ENCODE measurements around the gene SLIT1.

SLIT1 gene

GRCh38 chr10:97057491-97058235, 128.1 kb downstream of the SLIT1 start:
- Histone ChIP-seq H3K27ac (ENCODE audit: low read length) (no peak overlapping the region), H3K4me1 (ENCODE audit: control insufficient read depth, insufficient read depth, low read length) (peaks cover 2% of the 10 kb centered on the region), H3K36me3 (ENCODE audit: control insufficient read depth in 2 of 2, insufficient read depth in 2 of 2, low read length in 2 of 2) (no peaks in the 10 kb centered on the region), H3K9me3 (ENCODE audit: control insufficient read depth in 2 of 2, low read length in 2 of 2) (no peaks in the 10 kb centered on the region), H3K4me3 (ENCODE audit: low read length in 2 of 2) (no peak overlapping the region), H3K9ac (ENCODE audit: low read length in 2 of 2) (no peak overlapping the region), H3K27me3 (ENCODE audit: control insufficient read depth in 1 of 2, insufficient read depth in 2 of 2, low read length in 2 of 2) (no peaks in the 10 kb centered on the region)

GRCh38 chr10:97056003-97056630, 129.6 kb downstream of the SLIT1 start:
- no peaks in the 10 kb centered on the region for H3K9me3 ChIP-seq (ENCODE audit: control insufficient read depth in 2 of 2, low read length in 2 of 2)
- peaks cover 2% of the 10 kb centered on the region for H3K4me1 ChIP-seq (ENCODE audit: control insufficient read depth, insufficient read depth, low read length)
- no peak overlapping the region for H3K27ac ChIP-seq (ENCODE audit: low read length)
- H3K27me3 ChIP-seq (ENCODE audit: control insufficient read depth in 1 of 2, insufficient read depth in 2 of 2, low read length in 2 of 2): no peaks in the 10 kb centered on the region
- H3K9ac ChIP-seq (ENCODE audit: low read length in 2 of 2): no peak overlapping the region
- no peaks in the 10 kb centered on the region for H3K36me3 ChIP-seq (ENCODE audit: control insufficient read depth in 2 of 2, insufficient read depth in 2 of 2, low read length in 2 of 2)
- H3K4me3 ChIP-seq (ENCODE audit: low read length in 2 of 2): no peak overlapping the region

- Histone ChIP-seq H3K4me3 (ENCODE audit: low read length in 2 of 2) (no peak overlapping the region), H3K4me1 (ENCODE audit: control insufficient read depth, insufficient read depth, low read length) (peaks cover 5% of the 10 kb centered on the region), H3K9me3 (ENCODE audit: control insufficient read depth in 2 of 2, low read length in 2 of 2) (no peaks in the 10 kb centered on the region), H3K27ac (ENCODE audit: low read length) (no peak overlapping the region), H3K36me3 (ENCODE audit: control insufficient read depth in 2 of 2, insufficient read depth in 2 of 2, low read length in 2 of 2) (no peaks in the 10 kb centered on the region), H3K27me3 (ENCODE audit: control insufficient read depth in 1 of 2, insufficient read depth in 2 of 2, low read length in 2 of 2) (peaks cover 0 to 6% of the 10 kb centered on the region in 2 donors), H3K9ac (ENCODE audit: low read length in 2 of 2) (no peak overlapping the region)
Measured at GRCh38 chr10:97053276-97053675, 132.5 kb downstream of the SLIT1 start.

GRCh38 chr10:97050956-97051496, 134.7 kb downstream of the SLIT1 start:
- no peaks in the 10 kb centered on the region for H3K9me3 ChIP-seq (ENCODE audit: control insufficient read depth in 2 of 2, low read length in 2 of 2)
- H3K9ac ChIP-seq (ENCODE audit: low read length in 2 of 2): no peak overlapping the region
- no peaks in the 10 kb centered on the region for H3K36me3 ChIP-seq (ENCODE audit: control insufficient read depth in 2 of 2, insufficient read depth in 2 of 2, low read length in 2 of 2)
- no peak overlapping the region for H3K4me3 ChIP-seq (ENCODE audit: low read length in 2 of 2)
- no peak overlapping the region for H3K27ac ChIP-seq (ENCODE audit: low read length)
- H3K27me3 ChIP-seq (ENCODE audit: control insufficient read depth in 1 of 2, insufficient read depth in 2 of 2, low read length in 2 of 2): peaks cover under 1 to 8% of the 10 kb centered on the region in 2 donors
- peaks cover 3% of the 10 kb centered on the region for H3K4me1 ChIP-seq (ENCODE audit: control insufficient read depth, insufficient read depth, low read length)

- H3K9me3 ChIP-seq (ENCODE audit: control insufficient read depth in 2 of 2, low read length in 2 of 2): no peaks in the 10 kb centered on the region
Measured at GRCh38 chr10:97050205-97050745, 135.5 kb downstream of the SLIT1 start.

GRCh38 chr10:97049670-97050069, 136.1 kb downstream of the SLIT1 start:
- Histone ChIP-seq H3K4me3 (ENCODE audit: low read length in 2 of 2) (no peak overlapping the region), H3K27ac (ENCODE audit: low read length) (no peak overlapping the region), H3K9me3 (ENCODE audit: control insufficient read depth in 2 of 2, low read length in 2 of 2) (peaks cover 0 to 3% of the 10 kb centered on the region in 2 donors), H3K27me3 (ENCODE audit: control insufficient read depth in 1 of 2, insufficient read depth in 2 of 2, low read length in 2 of 2) (peaks cover 2 to 8% of the 10 kb centered on the region in 2 donors), H3K9ac (ENCODE audit: low read length in 2 of 2) (no peak overlapping the region), H3K4me1 (ENCODE audit: control insufficient read depth, insufficient read depth, low read length) (peaks cover 3% of the 10 kb centered on the region), H3K36me3 (ENCODE audit: control insufficient read depth in 2 of 2, insufficient read depth in 2 of 2, low read length in 2 of 2) (no peaks in the 10 kb centered on the region)

More at GRCh38 chr10:97050205-97050745, 135.5 kb downstream of the SLIT1 start:
- H3K9ac ChIP-seq (ENCODE audit: low read length in 2 of 2): no peak overlapping the region
- H3K27me3 ChIP-seq (ENCODE audit: control insufficient read depth in 1 of 2, insufficient read depth in 2 of 2, low read length in 2 of 2): peaks cover 2 to 8% of the 10 kb centered on the region in 2 donors
- H3K27ac ChIP-seq (ENCODE audit: low read length): no peak overlapping the region
- peaks cover 3% of the 10 kb centered on the region for H3K4me1 ChIP-seq (ENCODE audit: control insufficient read depth, insufficient read depth, low read length)
- H3K36me3 ChIP-seq (ENCODE audit: control insufficient read depth in 2 of 2, insufficient read depth in 2 of 2, low read length in 2 of 2): no peaks in the 10 kb centered on the region
- no peak overlapping the region for H3K4me3 ChIP-seq (ENCODE audit: low read length in 2 of 2)

GRCh38 chr10:97048649-97049427, 136.9 kb downstream of the SLIT1 start:
- no peak overlapping the region for H3K27ac ChIP-seq (ENCODE audit: low read length)
- H3K9me3 ChIP-seq (ENCODE audit: control insufficient read depth in 2 of 2, low read length in 2 of 2): peaks cover 0 to 3% of the 10 kb centered on the region in 2 donors
- no peaks in the 10 kb centered on the region for H3K36me3 ChIP-seq (ENCODE audit: control insufficient read depth in 2 of 2, insufficient read depth in 2 of 2, low read length in 2 of 2)
- no peak overlapping the region for H3K9ac ChIP-seq (ENCODE audit: low read length in 2 of 2)
- H3K4me1 ChIP-seq (ENCODE audit: control insufficient read depth, insufficient read depth, low read length): peaks cover 3% of the 10 kb centered on the region
- H3K27me3 ChIP-seq (ENCODE audit: control insufficient read depth in 1 of 2, insufficient read depth in 2 of 2, low read length in 2 of 2): peaks cover 2 to 8% of the 10 kb centered on the region in 2 donors
- H3K4me3 ChIP-seq (ENCODE audit: low read length in 2 of 2): no peak overlapping the region

GRCh38 chr10:97047788-97048187, 138.0 kb downstream of the SLIT1 start:
- Histone ChIP-seq H3K36me3 (ENCODE audit: control insufficient read depth in 2 of 2, insufficient read depth in 2 of 2, low read length in 2 of 2) (no peaks in the 10 kb centered on the region), H3K27me3 (ENCODE audit: control insufficient read depth in 1 of 2, insufficient read depth in 2 of 2, low read length in 2 of 2) (peaks cover 2 to 8% of the 10 kb centered on the region in 2 donors), H3K27ac (ENCODE audit: low read length) (no peak overlapping the region), H3K4me3 (ENCODE audit: low read length in 2 of 2) (no peak overlapping the region), H3K4me1 (ENCODE audit: control insufficient read depth, insufficient read depth, low read length) (peaks cover 3% of the 10 kb centered on the region), H3K9ac (ENCODE audit: low read length in 2 of 2) (no peak overlapping the region), H3K9me3 (ENCODE audit: control insufficient read depth in 2 of 2, low read length in 2 of 2) (peaks cover 0 to 3% of the 10 kb centered on the region in 2 donors)

- no peak overlapping the region for H3K4me3 ChIP-seq (ENCODE audit: low read length in 2 of 2)
- peaks cover 3% of the 10 kb centered on the region for H3K4me1 ChIP-seq (ENCODE audit: control insufficient read depth, insufficient read depth, low read length)
- no peak overlapping the region for H3K9ac ChIP-seq (ENCODE audit: low read length in 2 of 2)
- peaks cover 0 to 3% of the 10 kb centered on the region in 2 donors for H3K9me3 ChIP-seq (ENCODE audit: control insufficient read depth in 2 of 2, low read length in 2 of 2)
- no peaks in the 10 kb centered on the region for H3K36me3 ChIP-seq (ENCODE audit: control insufficient read depth in 2 of 2, insufficient read depth in 2 of 2, low read length in 2 of 2)
- no peak overlapping the region for H3K27ac ChIP-seq (ENCODE audit: low read length)
- H3K27me3 ChIP-seq (ENCODE audit: control insufficient read depth in 1 of 2, insufficient read depth in 2 of 2, low read length in 2 of 2): peaks cover 2 to 8% of the 10 kb centered on the region in 2 donors
Measured at GRCh38 chr10:97047083-97047736, 138.5 kb downstream of the SLIT1 start.

Data from stomach smooth muscle (tissue), 2 donors.